PC-3 (cell line): ENCODE data around the gene VPS33B. TPM values are rescaled to one million over a fixed set of nuclear protein-coding genes. Genes with fewer than 3 reads are reported as not detected.

Experiments
- ATAC-seq: fragments of 200-7000 bp; cut with Tn5 transposase; 2 replicates; pipeline ENCODE4 v1.9.1; 2020; ENCODE audit warnings: mild to moderate bottlenecking, moderate library complexity
- BruUV-seq: library from RNA; stranded (reverse); fragments of 400-500 nt; replicated peaks from 2 replicates; lab custom pipeline; 2021; lab: Mats Ljungman, UMichigan
- CTCF ChIA-PET: fragments of 300-600 bp; sonication (Branson Sonifier 250); formaldehyde crosslinking; loops from one replicate; lab custom pipeline; 2022; ENCODE audit warnings: antibody characterized with exemption; lab: Charles Lee
- POLR2A ChIA-PET: fragments of 300-600 bp; sonication (Branson Sonifier 250); formaldehyde crosslinking; loops from one replicate; lab custom pipeline; 2022; ENCODE audit warnings: antibody characterized with exemption; ENCODE audit not compliant: unreplicated experiment; lab: Charles Lee
- DNase-seq: peaks from one replicate; pipeline ENCODE4 v3.0.0-alpha.2; 2015
- H2AFZ ChIP-seq: fragments of 300-600 bp; sonication (generic); 2 replicates; pipeline ENCODE4 v1.6.0; 2016; ENCODE audit warnings: antibody characterized with exemption, low read length
- H3F3A ChIP-seq: fragments of 300-600 bp; sonication (generic); one replicate; pipeline ENCODE4 v1.6.0; 2017; ENCODE audit warnings: antibody characterized with exemption, low read length, control low read depth, mild to moderate bottlenecking; ENCODE audit not compliant: unreplicated experiment
- H3K27ac ChIP-seq: fragments of 300-600 bp; sonication (generic); 2 replicates; pipeline ENCODE4 v1.5.1; 2016; ENCODE audit warnings: mild to moderate bottlenecking, low read length
- H3K27me3 ChIP-seq: fragments of 300-600 bp; sonication (generic); 2 replicates; pipeline ENCODE4 v1.6.1; 2016; ENCODE audit warnings: low read length, mixed read lengths
- H3K36me3 ChIP-seq: fragments of 300-600 bp; sonication (generic); 2 replicates; pipeline ENCODE4 v1.6.1; 2016; ENCODE audit warnings: low read depth, mixed run types, low read length, mixed read lengths
- H3K4me1 ChIP-seq: fragments of 300-600 bp; sonication (generic); 2 replicates; pipeline ENCODE4 v1.5.1; 2016; ENCODE audit warnings: low read length; ENCODE audit not compliant: insufficient read depth
- H3K4me2 ChIP-seq: fragments of 300-600 bp; sonication (generic); 2 replicates; pipeline ENCODE4 v1.6.0; 2016; ENCODE audit warnings: low read length
- H3K4me3 ChIP-seq: fragments of 300-600 bp; sonication (generic); 2 replicates; pipeline ENCODE4 v1.5.1; 2016; ENCODE audit warnings: mild to moderate bottlenecking, low read length, mixed read lengths
- H3K79me2 ChIP-seq: fragments of 300-600 bp; sonication (generic); 2 replicates; pipeline ENCODE4 v1.6.1; 2017; ENCODE audit warnings: low read length, mixed read lengths
- H3K9ac ChIP-seq: fragments of 300-600 bp; sonication (generic); 2 replicates; pipeline ENCODE4 v1.6.0; 2016; ENCODE audit warnings: mild to moderate bottlenecking, low read length
- H3K9me2 ChIP-seq: fragments of 300-600 bp; sonication (generic); replicated peaks from 2 replicates; pipeline ENCODE4 v1.6.1; 2016; ENCODE audit warnings: mixed run types, low read length, mixed read lengths
- H3K9me3 ChIP-seq: fragments of 300-600 bp; sonication (generic); 2 replicates; pipeline ENCODE4 v1.6.1; 2016; ENCODE audit warnings: low read length, mixed read lengths
- H4K20me1 ChIP-seq: fragments of 300-600 bp; sonication (generic); 2 replicates; pipeline ENCODE4 v1.6.1; 2016; ENCODE audit warnings: low read length, mixed read lengths
- CTCF ChIP-seq: fragments of 300-600 bp; sonication (generic); conservative IDR thresholded peaks from 2 replicates; pipeline ENCODE4 v1.5.1; 2017; ENCODE audit warnings: antibody characterized with exemption, low read depth, mild to moderate bottlenecking, low read length
- EZH2 ChIP-seq: fragments of 300-600 bp; sonication (generic); IDR thresholded peaks from one replicate; pipeline ENCODE4 v1.6.1; 2017; ENCODE audit warnings: antibody characterized with exemption, mild to moderate bottlenecking, low read length; ENCODE audit not compliant: unreplicated experiment
- EZH2phosphoT487 ChIP-seq: fragments of 300-600 bp; sonication (generic); IDR thresholded peaks from 2 replicates; pipeline ENCODE4 v1.6.1; 2018; ENCODE audit warnings: mild to moderate bottlenecking, antibody characterized with exemption, low read length, borderline replicate concordance
- intact Hi-C: fragments of 100-400 bp; cut with micrococcal nuclease; formaldehyde crosslinking; loops from 2 replicates; pipeline ENCODE4 v1.9.0; 2023
- total RNA-seq: library from RNA; depleted of rRNA; stranded (reverse); fragments of >200 nt; gene quantifications from 2 replicates; pipeline ENCODE4 v1.2.3, GENCODE V29; 2014

VPS33B gene
- total RNA-seq, 1 experiment from 2014 or later, result 8.0 TPM

- DNase-seq (no peak), ATAC-seq (no peak)
- Histone ChIP-seq H3K79me2 (peaks cover 20% of the 10 kb centered on the region), H3K9me2 (no peaks in the 10 kb centered on the region), H4K20me1 (no peaks in the 10 kb centered on the region), H2AFZ (no peak overlapping the region), H3K4me3 (no peak overlapping the region), H3K9ac (no peak overlapping the region), H3K4me2 (no peak overlapping the region), H3K36me3 (peaks cover 79% of the 10 kb centered on the region), H3K9me3 (no peaks in the 10 kb centered on the region), H3F3A (no peaks in the 10 kb centered on the region), H3K4me1 (no peaks in the 10 kb centered on the region), H3K27ac (peak overlapping the region; percentile 4; the same call in 1 of the 2 replicates), H3K27me3 (no peaks in the 10 kb centered on the region)
- no peak for TF ChIP-seq EZH2
- TF ChIP-seq EZH2phosphoT487, result no peak
- ChIA-PET POLR2A (no interaction called here), CTCF (no interaction called here)
- no TSS peak for BruUV-seq
- intact Hi-C loops, result no loop called here
Measured at GRCh38 chr15:90979582-90979981, 42.8 kb downstream of the VPS33B start.

- H3K9me2 ChIP-seq, result no peaks in the 10 kb centered on the region
- ChIA-PET POLR2A (no interaction called here), CTCF (no interaction called here)
- DNase-seq (no peak), ATAC-seq (no peak)
- H3K79me2 ChIP-seq, result no peaks in the 10 kb centered on the region
- H3K27me3 ChIP-seq, result no peaks in the 10 kb centered on the region
- TF ChIP-seq CTCF, result no peak
- no peak for TF ChIP-seq EZH2phosphoT487
- no peak for TF ChIP-seq EZH2
- H3K27ac ChIP-seq, result no peak overlapping the region
- no peaks in the 10 kb centered on the region for H4K20me1 ChIP-seq
- H3K4me1 ChIP-seq, result no peaks in the 10 kb centered on the region
- H3F3A ChIP-seq, result no peaks in the 10 kb centered on the region
- intact Hi-C loops, result no loop called here
- H3K4me3 ChIP-seq, result no peak overlapping the region
- H3K9me3 ChIP-seq, result no peaks in the 10 kb centered on the region
- BruUV-seq, result no TSS peak
- H3K4me2 ChIP-seq, result no peak overlapping the region
- H2AFZ ChIP-seq, result no peak overlapping the region
- H3K9ac ChIP-seq, result no peak overlapping the region
- H3K36me3 ChIP-seq, result peaks cover 52% of the 10 kb centered on the region
Measured at GRCh38 chr15:90974216-90974615, 48.2 kb downstream of the VPS33B start.

- ATAC-seq (no peak), DNase-seq (no peak)
- no peaks in the 10 kb centered on the region for H4K20me1 ChIP-seq
- H3K27me3 ChIP-seq, result no peaks in the 10 kb centered on the region
- no peak overlapping the region for H3K4me2 ChIP-seq
- no peak overlapping the region for H2AFZ ChIP-seq
- intact Hi-C loops, result no loop called here
- BruUV-seq, result no TSS peak
- H3K4me1 ChIP-seq, result no peaks in the 10 kb centered on the region
- H3K9me2 ChIP-seq, result no peaks in the 10 kb centered on the region
- H3K27ac ChIP-seq, result no peak overlapping the region
- H3K79me2 ChIP-seq, result no peaks in the 10 kb centered on the region
- CTCF ChIA-PET, result no interaction called here
- POLR2A ChIA-PET, result no interaction called here
- no peak overlapping the region for H3K9ac ChIP-seq
- peaks cover 58% of the 10 kb centered on the region for H3K36me3 ChIP-seq
- H3F3A ChIP-seq, result no peaks in the 10 kb centered on the region
- TF ChIP-seq EZH2 (no peak), CTCF (no peak), EZH2phosphoT487 (no peak)
- H3K9me3 ChIP-seq, result no peaks in the 10 kb centered on the region
- no peak overlapping the region for H3K4me3 ChIP-seq
Measured at GRCh38 chr15:90972133-90972532, 50.3 kb downstream of the VPS33B start.
